Hematopoietic multipotent progenitor cell treated with erythropoietin and hydrocortisone succinate and interleukin-3 and kit ligand, for 4 days (in vitro differentiated cells): ENCODE results near the gene PHLDA2.

Experiments
- DNase-seq: peaks from one replicate; pipeline ENCODE4 v3.0.0-alpha.2; 2015

PHLDA2 gene

DNA sequence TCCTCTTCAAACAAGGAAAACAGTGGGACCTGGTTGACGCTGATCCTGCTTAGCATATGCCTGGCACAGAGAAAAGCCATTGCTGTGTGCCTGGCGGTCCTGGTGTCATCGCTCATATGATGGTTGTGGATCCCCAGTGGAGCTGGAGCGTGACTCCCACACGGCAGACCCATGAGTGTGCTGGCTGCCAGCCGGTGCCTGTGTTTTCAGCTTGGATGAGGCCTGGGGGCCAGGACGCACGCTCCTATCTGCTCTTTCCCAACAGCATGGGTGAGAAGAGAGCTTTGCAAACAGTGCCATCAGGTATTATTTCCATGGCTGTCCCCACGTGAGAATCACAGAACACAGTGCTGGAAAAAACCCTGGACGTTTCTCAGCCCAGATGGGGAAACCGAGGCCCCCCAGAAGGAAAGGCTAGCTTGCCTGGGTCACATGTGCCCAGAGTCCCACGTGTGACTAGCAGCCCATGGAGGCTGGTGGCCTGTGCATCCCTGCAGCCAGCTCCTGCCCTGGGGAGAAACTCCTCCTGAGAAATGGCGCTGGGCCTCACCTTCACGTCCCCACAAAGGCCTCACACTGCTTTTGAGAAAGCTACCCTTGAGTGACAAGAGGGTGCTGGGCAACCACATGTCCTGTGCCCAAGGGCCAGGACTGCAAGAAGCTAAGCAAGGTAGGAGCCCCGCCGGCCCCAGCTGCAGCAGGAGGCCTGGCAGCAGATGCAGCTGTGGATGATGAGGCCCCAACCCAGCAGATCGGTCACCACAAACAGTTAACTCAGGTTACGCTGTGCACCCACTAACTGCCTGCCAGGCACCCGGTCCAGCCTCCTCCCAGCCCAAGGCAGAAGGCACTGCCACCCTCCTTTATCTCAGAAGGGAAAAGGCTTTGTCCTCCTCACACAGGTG is 47.9 kb downstream of the PHLDA2 start:
- no peak for DNase-seq

DNA sequence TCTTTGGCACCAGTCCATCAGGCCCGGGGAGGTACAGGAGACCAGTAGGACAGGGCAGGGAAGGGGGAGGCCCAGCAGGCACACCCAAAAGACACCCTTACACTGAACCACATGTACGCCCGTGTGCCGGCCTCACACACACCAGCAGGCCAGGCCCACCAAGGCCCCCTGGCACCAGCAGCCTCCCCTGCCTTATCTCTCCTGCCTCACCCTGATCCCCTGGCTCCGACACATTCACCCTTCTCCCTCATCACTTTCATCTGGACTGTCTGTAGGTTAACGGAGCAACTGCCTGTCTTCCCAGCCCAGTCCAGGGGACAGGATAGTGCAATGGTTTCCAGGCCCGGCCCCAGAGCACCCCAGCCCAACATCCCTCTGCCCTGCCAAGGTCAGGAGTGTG is 48.6 kb downstream of the PHLDA2 start:
- DNase-seq, result no peak

DNA sequence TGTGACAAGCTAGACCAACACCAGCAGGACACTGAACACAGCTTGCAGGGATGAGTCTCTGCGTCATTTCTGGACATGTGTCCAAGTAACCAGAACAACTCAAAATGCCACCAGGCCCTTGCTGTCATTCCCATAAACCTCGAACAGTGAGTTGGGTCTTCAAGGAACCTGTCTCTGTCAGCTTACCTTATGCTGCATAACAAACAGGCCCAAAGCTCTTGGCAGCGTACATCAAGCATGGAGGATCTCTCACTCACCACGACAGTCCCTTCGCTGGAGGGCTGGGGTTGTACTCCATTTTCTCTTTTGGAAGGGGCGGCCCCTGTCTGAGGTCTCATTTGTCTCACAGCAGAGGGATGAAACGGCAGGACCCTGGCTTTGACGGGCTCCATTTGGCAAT is 50.4 kb downstream of the PHLDA2 start:
- DNase-seq, result no peak
